Measurements from ENCODE around the gene JHY.

The JHY gene

DNA sequence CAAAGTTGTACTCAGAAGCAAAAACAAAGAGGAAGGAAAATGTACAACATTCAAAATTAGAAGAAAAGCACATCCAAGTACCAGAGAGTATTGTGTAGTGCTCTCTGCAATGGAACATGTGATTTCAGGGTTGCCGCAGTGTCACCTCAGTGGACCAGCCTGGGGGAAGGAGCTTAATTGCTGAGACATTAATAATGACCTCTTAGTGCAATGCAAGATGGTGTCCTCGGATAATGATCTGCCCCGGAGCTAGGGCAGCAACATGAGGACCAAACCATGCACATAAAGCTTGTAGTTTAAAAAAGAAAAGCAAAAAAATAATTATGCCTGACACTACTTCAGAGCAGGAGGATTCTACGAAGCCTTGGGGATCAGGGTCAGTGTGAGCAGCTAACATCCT, 11.3 kb upstream of the JHY start:
- TF ChIP-seq, protein P1, sequence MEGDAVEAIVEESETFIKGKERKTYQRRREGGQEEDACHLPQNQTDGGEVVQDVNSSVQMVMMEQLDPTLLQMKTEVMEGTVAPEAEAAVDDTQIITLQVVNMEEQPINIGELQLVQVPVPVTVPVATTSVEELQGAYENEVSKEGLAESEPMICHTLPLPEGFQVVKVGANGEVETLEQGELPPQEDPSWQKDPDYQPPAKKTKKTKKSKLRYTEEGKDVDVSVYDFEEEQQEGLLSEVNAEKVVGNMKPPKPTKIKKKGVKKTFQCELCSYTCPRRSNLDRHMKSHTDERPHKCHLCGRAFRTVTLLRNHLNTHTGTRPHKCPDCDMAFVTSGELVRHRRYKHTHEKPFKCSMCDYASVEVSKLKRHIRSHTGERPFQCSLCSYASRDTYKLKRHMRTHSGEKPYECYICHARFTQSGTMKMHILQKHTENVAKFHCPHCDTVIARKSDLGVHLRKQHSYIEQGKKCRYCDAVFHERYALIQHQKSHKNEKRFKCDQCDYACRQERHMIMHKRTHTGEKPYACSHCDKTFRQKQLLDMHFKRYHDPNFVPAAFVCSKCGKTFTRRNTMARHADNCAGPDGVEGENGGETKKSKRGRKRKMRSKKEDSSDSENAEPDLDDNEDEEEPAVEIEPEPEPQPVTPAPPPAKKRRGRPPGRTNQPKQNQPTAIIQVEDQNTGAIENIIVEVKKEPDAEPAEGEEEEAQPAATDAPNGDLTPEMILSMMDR (IDR thresholded peaks at IDR 0.05; ENCODE audit: low read depth, low read length), result no peak
- no peak overlapping the region for H3K4me3 ChIP-seq (replicated peaks in 1 of 2; ENCODE audit: low read depth in 2 of 2, low read length in 2 of 2)
- DNase-seq (ENCODE audit: low read depth in 2 of 2), result no peak

DNA sequence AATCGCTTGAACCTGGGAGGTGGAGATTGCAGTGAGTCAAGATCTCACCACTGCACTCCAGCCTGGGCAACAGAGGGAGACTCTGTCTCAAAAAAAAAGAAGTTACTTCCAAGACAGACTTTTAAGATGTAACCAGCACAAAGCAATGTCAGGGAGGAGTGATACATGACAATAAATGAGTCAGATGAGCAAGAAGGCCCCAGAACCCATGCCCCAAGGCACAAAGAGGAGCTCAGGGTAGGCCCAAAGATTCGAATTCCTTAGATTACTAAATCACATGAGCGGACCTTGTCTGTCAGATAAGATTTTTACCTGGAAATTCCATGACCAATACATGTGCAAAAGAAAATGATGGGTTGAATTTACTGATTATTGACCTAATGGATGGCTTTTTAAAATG, 10.5 kb upstream of the JHY start:
- no peak for DNase-seq (ENCODE audit: low read depth in 2 of 2)
- TF ChIP-seq, protein P1 (IDR thresholded peaks at IDR 0.05; ENCODE audit: low read depth, low read length), result no peak
- H3K4me3 ChIP-seq (replicated peaks in 1 of 2; ENCODE audit: low read depth in 2 of 2, low read length in 2 of 2), result no peak overlapping the region

DNA sequence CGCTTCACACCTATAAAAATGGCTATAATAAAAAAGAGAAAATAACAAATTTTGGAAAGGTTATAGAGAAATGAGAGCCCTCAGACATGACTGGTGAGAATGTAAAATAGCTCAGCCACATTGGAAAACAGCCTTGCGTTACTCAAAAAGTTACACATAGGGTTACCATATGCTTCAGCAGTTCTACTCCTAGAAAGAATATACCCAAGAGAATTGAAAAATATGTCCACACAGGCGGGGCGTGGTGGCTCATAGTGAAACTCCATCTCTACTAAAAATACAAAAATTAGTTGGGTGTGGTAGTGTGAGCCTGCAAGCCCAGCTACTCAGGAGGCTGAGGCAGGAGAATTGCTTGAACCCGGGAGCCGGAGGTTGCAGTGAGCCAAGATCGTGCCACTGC, 7.6 kb upstream of the JHY start:
- TF ChIP-seq, protein P1 (IDR thresholded peaks at IDR 0.05; ENCODE audit: low read depth, low read length), result no peak
- DNase-seq (ENCODE audit: low read depth in 2 of 2), result no peak
- no peak overlapping the region for H3K4me3 ChIP-seq (replicated peaks in 1 of 2; ENCODE audit: low read depth in 2 of 2, low read length in 2 of 2)

DNA sequence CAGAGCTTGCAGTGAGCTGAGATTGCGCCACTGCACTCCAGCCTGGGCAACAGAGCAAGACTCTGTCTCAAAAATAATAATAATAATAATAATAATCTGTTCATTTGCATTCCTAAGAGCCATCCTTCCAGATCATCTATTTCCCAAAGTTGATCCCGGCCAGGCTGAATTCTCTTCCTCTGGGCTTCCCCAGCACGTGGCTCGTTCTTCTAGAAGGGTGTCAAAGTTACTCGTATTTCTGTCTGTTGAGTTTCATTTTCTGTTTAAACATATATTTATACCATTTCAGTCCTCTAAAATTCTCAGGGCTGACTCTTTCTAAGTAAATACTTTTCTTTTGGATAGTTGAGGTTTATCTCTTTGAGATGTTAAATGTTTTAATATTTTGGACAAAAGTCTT, 4.8 kb upstream of the JHY start:
- TF ChIP-seq, protein P1 (IDR thresholded peaks at IDR 0.05; ENCODE audit: low read depth, low read length), result no peak
- DNase-seq (ENCODE audit: low read depth in 2 of 2), result no peak
- no peak overlapping the region for H3K4me3 ChIP-seq (replicated peaks in 1 of 2; ENCODE audit: low read depth in 2 of 2, low read length in 2 of 2)

DNA sequence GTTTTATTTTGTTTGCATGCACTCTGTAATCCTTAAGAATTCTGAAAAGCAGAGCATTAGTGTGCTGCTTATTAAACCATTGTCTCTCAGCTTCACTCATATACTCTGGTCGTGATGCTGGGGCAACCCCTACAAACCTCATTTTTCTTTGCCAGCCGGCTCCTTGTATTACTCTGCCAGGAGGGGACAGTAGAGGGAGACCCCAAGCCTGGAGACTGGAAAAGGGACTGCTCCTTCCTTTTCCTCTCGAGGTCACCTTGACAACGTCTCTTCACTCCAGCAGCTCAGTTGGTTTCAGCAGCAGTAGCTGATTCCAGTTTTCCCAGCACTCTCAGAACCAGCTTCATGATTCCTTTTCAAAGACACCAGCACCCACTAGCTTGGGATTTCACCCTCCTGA, 2.8 kb upstream of the JHY start:
- TF ChIP-seq, protein P1 (IDR thresholded peaks at IDR 0.05; ENCODE audit: low read depth, low read length), result no peak
- no peak overlapping the region for H3K4me3 ChIP-seq (replicated peaks in 1 of 2; ENCODE audit: low read depth in 2 of 2, low read length in 2 of 2)
- DNase-seq (ENCODE audit: low read depth in 2 of 2), result no peak

DNA sequence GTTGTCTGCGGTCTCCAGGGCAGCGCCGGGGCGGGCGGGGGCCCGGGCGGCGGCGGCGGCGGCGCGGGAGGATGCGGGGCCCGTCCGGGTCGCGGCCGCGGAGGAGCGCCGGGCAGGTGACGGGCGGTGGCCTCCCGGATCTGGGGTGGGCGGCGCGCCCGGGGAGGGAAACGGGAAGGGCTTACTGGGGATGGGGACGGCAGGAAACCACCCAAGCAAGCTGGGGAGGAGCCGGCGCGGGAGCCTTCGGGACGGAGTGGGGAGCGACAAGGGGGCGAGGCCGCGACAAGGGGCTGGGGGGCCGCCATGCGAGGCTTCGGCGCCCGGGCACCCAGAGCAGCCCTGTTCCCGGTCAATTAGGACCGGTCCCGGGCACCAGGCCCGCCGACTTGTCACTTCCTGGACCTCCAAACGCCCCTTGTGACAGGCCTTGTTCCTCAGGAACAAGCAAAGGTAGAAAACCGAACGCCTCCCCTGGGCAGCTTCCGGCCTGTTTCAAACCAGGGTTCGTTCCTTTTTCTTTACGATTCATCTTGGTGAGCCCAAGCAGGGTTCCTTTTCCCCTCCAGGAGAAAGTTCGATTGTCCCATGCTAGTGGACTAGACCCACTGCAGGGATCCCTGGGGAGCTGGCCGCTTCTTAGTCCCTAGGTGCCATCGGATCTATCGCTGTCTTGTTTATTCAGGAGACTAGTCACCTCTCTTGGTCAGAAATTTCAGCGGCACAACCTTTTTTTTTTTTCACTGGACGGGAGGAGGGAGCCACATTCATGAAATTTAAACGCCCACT, 492 bp downstream of the JHY start:
- TF ChIP-seq, protein P1 (IDR thresholded peaks at IDR 0.05; ENCODE audit: low read depth, low read length), result no peak
- peak; percentile 29 to 66 for DNase-seq (ENCODE audit: low read depth in 2 of 2)

DNA sequence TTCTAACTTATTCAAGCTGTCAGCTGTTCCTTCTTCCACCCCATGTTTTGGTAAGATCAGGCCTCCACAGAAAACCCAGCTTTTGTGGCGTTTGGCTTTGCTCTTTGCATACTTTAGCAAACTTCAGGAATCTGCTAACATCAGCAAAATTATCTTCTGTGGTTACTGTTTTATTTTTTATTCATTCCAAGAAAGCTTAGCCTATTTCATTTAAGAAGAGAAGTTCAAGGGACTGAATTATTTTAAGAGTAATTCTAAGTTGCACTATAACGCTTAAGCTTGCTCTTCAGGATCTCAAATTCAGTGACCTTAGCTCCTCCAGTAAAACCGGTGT, 1.1 kb downstream of the JHY start:
- TF ChIP-seq, protein P1 (IDR thresholded peaks at IDR 0.05; ENCODE audit: low read depth, low read length), result no peak
- H3K4me3 ChIP-seq (replicated peaks in 1 of 2; ENCODE audit: low read depth in 2 of 2, low read length in 2 of 2), result peak overlapping the region; percentile 60 to 65
- DNase-seq (ENCODE audit: low read depth in 2 of 2), result peak in 1 of 2 donors; percentile 84

More for the DNA sequence above, 492 bp downstream of the JHY start:
- H3K4me3 ChIP-seq (replicated peaks in 1 of 2; ENCODE audit: low read depth in 2 of 2, low read length in 2 of 2), result peak overlapping the region; percentile 60 to 65
